WTC11 (cell line): ENCODE measurements around the gene MT2A. TPM values are rescaled to one million over a fixed set of nuclear protein-coding genes. Genes with fewer than 3 reads are reported as not detected.

Experiments
- ATAC-seq: fragments of 200-7000 bp; cut with Tn5 transposase; 2 replicates; pipeline ENCODE4 v1.10.0; 2021; ENCODE audit warnings: mild to moderate bottlenecking, moderate library complexity
- CTCF ChIA-PET: fragments of 300-600 bp; sonication (Branson Sonifier 250); formaldehyde crosslinking; loops from one replicate; lab custom pipeline; 2021; ENCODE audit warnings: antibody characterized with exemption; lab: Charles Lee
- POLR2A ChIA-PET: fragments of 350-600 bp; sonication (Branson Sonifier 250); formaldehyde crosslinking; loops from one replicate; lab custom pipeline; 2021; ENCODE audit warnings: antibody characterized with exemption; lab: Charles Lee
- DNase-seq: peaks from one replicate; pipeline ENCODE4 v3.0.0; 2021; ENCODE audit warnings: low spot score
- H3K27ac Mint-ChIP-seq: 2 replicates; pipeline ENCODE4 v1.8.0; 2021; ENCODE audit warnings: mixed read lengths
- H3K27me3 Mint-ChIP-seq: 2 replicates; pipeline ENCODE4 v1.8.0; 2021; ENCODE audit warnings: low read depth, mild to moderate bottlenecking, moderate library complexity, mixed read lengths
- H3K36me3 Mint-ChIP-seq: 2 replicates; pipeline ENCODE4 v1.8.0; 2021; ENCODE audit warnings: mixed read lengths
- H3K4me1 Mint-ChIP-seq: 2 replicates; pipeline ENCODE4 v1.8.0; 2022; ENCODE audit warnings: mixed read lengths
- H3K4me3 Mint-ChIP-seq: 2 replicates; pipeline ENCODE4 v1.8.0; 2021; ENCODE audit warnings: mild to moderate bottlenecking, moderate library complexity, mixed read lengths
- H3K9me3 Mint-ChIP-seq: 2 replicates; pipeline ENCODE4 v1.8.0; 2021; ENCODE audit warnings: mixed read lengths
- AR ChIP-seq: fragments of 250-450 bp; sonication (Bioruptor Pico); IDR thresholded peaks from 2 replicates; pipeline ENCODE4 v1.9.0; 2021; ENCODE audit warnings: mild to moderate bottlenecking
- ATF1 ChIP-seq: sonication (generic); formaldehyde crosslinking; IDR thresholded peaks from 2 replicates; pipeline ENCODE4 v1.8.1; 2023; ENCODE audit warnings: mild to moderate bottlenecking, moderate library complexity, missing genetic modification reagents
- CREB1 ChIP-seq: sonication (generic); formaldehyde crosslinking; IDR thresholded peaks from 2 replicates; pipeline ENCODE4 v1.8.0; 2023; ENCODE audit warnings: mild to moderate bottlenecking, missing genetic modification reagents
- E2F1 ChIP-seq: sonication (generic); formaldehyde crosslinking; IDR thresholded peaks from 2 replicates; pipeline ENCODE4 v1.8.0; 2022; ENCODE audit warnings: mild to moderate bottlenecking, missing genetic modification reagents
- FOXJ3 ChIP-seq: sonication (generic); formaldehyde crosslinking; IDR thresholded peaks from 2 replicates; pipeline ENCODE4 v1.9.0; 2021; ENCODE audit warnings: missing genetic modification reagents, mild to moderate bottlenecking, borderline replicate concordance
- MAX ChIP-seq: sonication (generic); formaldehyde crosslinking; IDR thresholded peaks from 2 replicates; pipeline ENCODE4 v1.8.0; 2022; ENCODE audit warnings: mild to moderate bottlenecking, missing genetic modification reagents
- NFATC4 ChIP-seq: fragments of 250-450 bp; sonication (Bioruptor Pico); IDR thresholded peaks from 2 replicates; pipeline ENCODE4 v1.9.0; 2021; ENCODE audit warnings: mild to moderate bottlenecking
- NFE2L1 ChIP-seq: sonication (generic); formaldehyde crosslinking; IDR thresholded peaks from 2 replicates; pipeline ENCODE4 v1.8.1; 2023; ENCODE audit warnings: missing genetic modification reagents
- NR3C1 ChIP-seq: sonication (generic); formaldehyde crosslinking; conservative IDR thresholded peaks from 2 replicates; pipeline ENCODE4 v1.8.1; 2023; ENCODE audit warnings: low read depth, mild to moderate bottlenecking, missing genetic modification reagents
- RORB ChIP-seq: fragments of 250-450 bp; sonication (Bioruptor Pico); IDR thresholded peaks from 2 replicates; pipeline ENCODE4 v1.9.0; 2021; ENCODE audit warnings: mild to moderate bottlenecking
- ZNF138 ChIP-seq: sonication (generic); formaldehyde crosslinking; conservative IDR thresholded peaks from 2 replicates; pipeline ENCODE4 v1.8.1; 2022; ENCODE audit warnings: mild to moderate bottlenecking, moderate library complexity, missing genetic modification reagents
- ZNF671 ChIP-seq: fragments of 250-450 bp; sonication (Bioruptor Pico); IDR thresholded peaks from 2 replicates; pipeline ENCODE4 v1.8.0; 2021; ENCODE audit warnings: mild to moderate bottlenecking
- total RNA-seq: library from RNA; stranded (reverse); gene quantifications from 3 replicates; pipeline ENCODE4 v1.2.3, GENCODE V29; 2021
- TF ChIP-seq, protein P1 (sequence below): sonication (generic); formaldehyde crosslinking; IDR thresholded peaks from 2 replicates; pipeline ENCODE4 v1.8.0; 2023; ENCODE audit warnings: missing genetic modification reagents, mild to moderate bottlenecking, borderline replicate concordance
- TF ChIP-seq, protein P2 (sequence below): fragments of 250-450 bp; sonication (Bioruptor Pico); IDR thresholded peaks from 2 replicates; pipeline ENCODE4 v1.8.0; 2021; ENCODE audit warnings: mild to moderate bottlenecking
- TF ChIP-seq, protein P3 (sequence below): sonication (generic); formaldehyde crosslinking; IDR thresholded peaks from 2 replicates; pipeline ENCODE4 v1.8.1; 2023; ENCODE audit warnings: mild to moderate bottlenecking, missing genetic modification reagents, moderate library complexity
- TF ChIP-seq, protein P4 (sequence below): sonication (generic); formaldehyde crosslinking; IDR thresholded peaks from 2 replicates; pipeline ENCODE4 v1.8.1; 2023; ENCODE audit warnings: mild to moderate bottlenecking, missing genetic modification reagents

The MT2A gene
- total RNA-seq, 1 experiment from 2014 or later = 139 TPM

DNA sequence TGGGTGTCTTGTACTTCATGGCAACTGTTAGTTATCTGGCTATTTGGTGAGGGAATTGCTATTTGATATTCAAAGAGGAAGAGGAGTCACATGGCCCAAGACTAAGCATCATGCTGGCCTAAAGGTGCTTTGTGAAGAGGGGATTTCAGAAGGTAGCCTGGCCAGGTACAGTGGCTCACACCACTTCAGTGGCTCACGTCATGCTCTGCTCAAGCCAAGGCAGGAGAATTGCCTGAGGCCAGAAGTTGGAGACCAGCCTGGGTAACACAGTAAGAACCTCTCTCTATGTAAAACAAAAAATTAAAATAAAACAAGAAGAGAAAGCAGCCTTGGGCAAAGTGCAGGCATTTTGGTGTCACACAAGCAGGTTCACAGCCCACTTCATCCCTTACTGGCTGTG, 36.9 kb downstream of the MT2A start:
- Mint-ChIP-seq H3K4me1 (peaks cover 18% of the 10 kb centered on the region), H3K36me3 (no peaks in the 10 kb centered on the region), H3K9me3 (no peaks in the 10 kb centered on the region)
- CTCF ChIA-PET = no interaction called here
- no peak for DNase-seq
- TF ChIP-seq, protein P1, sequence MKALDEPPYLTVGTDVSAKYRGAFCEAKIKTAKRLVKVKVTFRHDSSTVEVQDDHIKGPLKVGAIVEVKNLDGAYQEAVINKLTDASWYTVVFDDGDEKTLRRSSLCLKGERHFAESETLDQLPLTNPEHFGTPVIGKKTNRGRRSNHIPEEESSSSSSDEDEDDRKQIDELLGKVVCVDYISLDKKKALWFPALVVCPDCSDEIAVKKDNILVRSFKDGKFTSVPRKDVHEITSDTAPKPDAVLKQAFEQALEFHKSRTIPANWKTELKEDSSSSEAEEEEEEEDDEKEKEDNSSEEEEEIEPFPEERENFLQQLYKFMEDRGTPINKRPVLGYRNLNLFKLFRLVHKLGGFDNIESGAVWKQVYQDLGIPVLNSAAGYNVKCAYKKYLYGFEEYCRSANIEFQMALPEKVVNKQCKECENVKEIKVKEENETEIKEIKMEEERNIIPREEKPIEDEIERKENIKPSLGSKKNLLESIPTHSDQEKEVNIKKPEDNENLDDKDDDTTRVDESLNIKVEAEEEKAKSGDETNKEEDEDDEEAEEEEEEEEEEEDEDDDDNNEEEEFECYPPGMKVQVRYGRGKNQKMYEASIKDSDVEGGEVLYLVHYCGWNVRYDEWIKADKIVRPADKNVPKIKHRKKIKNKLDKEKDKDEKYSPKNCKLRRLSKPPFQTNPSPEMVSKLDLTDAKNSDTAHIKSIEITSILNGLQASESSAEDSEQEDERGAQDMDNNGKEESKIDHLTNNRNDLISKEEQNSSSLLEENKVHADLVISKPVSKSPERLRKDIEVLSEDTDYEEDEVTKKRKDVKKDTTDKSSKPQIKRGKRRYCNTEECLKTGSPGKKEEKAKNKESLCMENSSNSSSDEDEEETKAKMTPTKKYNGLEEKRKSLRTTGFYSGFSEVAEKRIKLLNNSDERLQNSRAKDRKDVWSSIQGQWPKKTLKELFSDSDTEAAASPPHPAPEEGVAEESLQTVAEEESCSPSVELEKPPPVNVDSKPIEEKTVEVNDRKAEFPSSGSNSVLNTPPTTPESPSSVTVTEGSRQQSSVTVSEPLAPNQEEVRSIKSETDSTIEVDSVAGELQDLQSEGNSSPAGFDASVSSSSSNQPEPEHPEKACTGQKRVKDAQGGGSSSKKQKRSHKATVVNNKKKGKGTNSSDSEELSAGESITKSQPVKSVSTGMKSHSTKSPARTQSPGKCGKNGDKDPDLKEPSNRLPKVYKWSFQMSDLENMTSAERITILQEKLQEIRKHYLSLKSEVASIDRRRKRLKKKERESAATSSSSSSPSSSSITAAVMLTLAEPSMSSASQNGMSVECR (CRISPR knock-in tag) = no peak
- TF ChIP-seq RORB (CRISPR knock-in tag) (no peak), ZNF138 (CRISPR knock-in tag) (no peak), E2F1 (CRISPR knock-in tag) (no peak), CREB1 (CRISPR knock-in tag) (no peak), ATF1 (no peak), NR3C1 (no peak), AR (CRISPR knock-in tag) (no peak), FOXJ3 (CRISPR knock-in tag) (no peak), NFATC4 (CRISPR knock-in tag) (no peak), NFE2L1 (CRISPR knock-in tag) (no peak), ZNF671 (CRISPR knock-in tag) (no peak), MAX (CRISPR knock-in tag) (no peak)
- TF ChIP-seq, protein P2, sequence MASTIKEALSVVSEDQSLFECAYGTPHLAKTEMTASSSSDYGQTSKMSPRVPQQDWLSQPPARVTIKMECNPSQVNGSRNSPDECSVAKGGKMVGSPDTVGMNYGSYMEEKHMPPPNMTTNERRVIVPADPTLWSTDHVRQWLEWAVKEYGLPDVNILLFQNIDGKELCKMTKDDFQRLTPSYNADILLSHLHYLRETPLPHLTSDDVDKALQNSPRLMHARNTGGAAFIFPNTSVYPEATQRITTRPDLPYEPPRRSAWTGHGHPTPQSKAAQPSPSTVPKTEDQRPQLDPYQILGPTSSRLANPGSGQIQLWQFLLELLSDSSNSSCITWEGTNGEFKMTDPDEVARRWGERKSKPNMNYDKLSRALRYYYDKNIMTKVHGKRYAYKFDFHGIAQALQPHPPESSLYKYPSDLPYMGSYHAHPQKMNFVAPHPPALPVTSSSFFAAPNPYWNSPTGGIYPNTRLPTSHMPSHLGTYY (CRISPR knock-in tag) = no peak
- TF ChIP-seq, protein P3, sequence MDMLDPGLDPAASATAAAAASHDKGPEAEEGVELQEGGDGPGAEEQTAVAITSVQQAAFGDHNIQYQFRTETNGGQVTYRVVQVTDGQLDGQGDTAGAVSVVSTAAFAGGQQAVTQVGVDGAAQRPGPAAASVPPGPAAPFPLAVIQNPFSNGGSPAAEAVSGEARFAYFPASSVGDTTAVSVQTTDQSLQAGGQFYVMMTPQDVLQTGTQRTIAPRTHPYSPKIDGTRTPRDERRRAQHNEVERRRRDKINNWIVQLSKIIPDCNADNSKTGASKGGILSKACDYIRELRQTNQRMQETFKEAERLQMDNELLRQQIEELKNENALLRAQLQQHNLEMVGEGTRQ (CRISPR knock-in tag) = no peak
- TF ChIP-seq, protein P4, sequence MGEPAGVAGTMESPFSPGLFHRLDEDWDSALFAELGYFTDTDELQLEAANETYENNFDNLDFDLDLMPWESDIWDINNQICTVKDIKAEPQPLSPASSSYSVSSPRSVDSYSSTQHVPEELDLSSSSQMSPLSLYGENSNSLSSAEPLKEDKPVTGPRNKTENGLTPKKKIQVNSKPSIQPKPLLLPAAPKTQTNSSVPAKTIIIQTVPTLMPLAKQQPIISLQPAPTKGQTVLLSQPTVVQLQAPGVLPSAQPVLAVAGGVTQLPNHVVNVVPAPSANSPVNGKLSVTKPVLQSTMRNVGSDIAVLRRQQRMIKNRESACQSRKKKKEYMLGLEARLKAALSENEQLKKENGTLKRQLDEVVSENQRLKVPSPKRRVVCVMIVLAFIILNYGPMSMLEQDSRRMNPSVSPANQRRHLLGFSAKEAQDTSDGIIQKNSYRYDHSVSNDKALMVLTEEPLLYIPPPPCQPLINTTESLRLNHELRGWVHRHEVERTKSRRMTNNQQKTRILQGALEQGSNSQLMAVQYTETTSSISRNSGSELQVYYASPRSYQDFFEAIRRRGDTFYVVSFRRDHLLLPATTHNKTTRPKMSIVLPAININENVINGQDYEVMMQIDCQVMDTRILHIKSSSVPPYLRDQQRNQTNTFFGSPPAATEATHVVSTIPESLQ (CRISPR knock-in tag) = no peak
- TF ChIP-seq, all 79 proteins: peak for 0
- Mint-ChIP-seq H3K27me3 (peaks cover 100% of the 10 kb centered on the region), H3K27ac (no peak overlapping the region), H3K4me3 (no peak overlapping the region)
- POLR2A ChIA-PET = no interaction called here
- ATAC-seq = no peak
